GM23248 (cell line): ENCODE data around the gene UVRAG. TPM values are rescaled to one million over a fixed set of nuclear protein-coding genes. Genes with fewer than 3 reads are reported as not detected.

Experiments used
- DNase-seq: peaks from one replicate; pipeline ENCODE4 v3.0.0-alpha.2; 2015
- H2AFZ ChIP-seq: fragments of 200-600 bp; sonication (generic); 2 replicates; pipeline ENCODE4 v1.6.1; 2016; ENCODE audit warnings: antibody characterized with exemption
- H3F3A ChIP-seq: fragments of 200-600 bp; sonication (generic); 2 replicates; pipeline ENCODE4 v1.6.1; 2016; ENCODE audit warnings: mild to moderate bottlenecking, antibody characterized with exemption, mixed run types; ENCODE audit not compliant: insufficient read depth
- H3K27ac ChIP-seq: fragments of 200-600 bp; sonication (generic); 2 replicates; pipeline ENCODE4 v1.5.1; 2016; ENCODE audit warnings: mild to moderate bottlenecking
- H3K27me3 ChIP-seq: fragments of 200-600 bp; sonication (generic); replicated peaks from 2 replicates; pipeline ENCODE4 v1.6.1; 2016; ENCODE audit warnings: mild to moderate bottlenecking; ENCODE audit not compliant: insufficient read depth
- H3K36me3 ChIP-seq: fragments of 200-600 bp; sonication (generic); 2 replicates; pipeline ENCODE4 v1.6.1; 2016; ENCODE audit warnings: low read depth, mild to moderate bottlenecking
- H3K4me1 ChIP-seq: fragments of 200-600 bp; sonication (generic); 2 replicates; pipeline ENCODE4 v1.6.1; 2016; ENCODE audit warnings: mild to moderate bottlenecking; ENCODE audit not compliant: insufficient read depth
- H3K4me2 ChIP-seq: fragments of 200-600 bp; sonication (generic); one replicate; pipeline ENCODE4 v1.6.1; 2016; ENCODE audit warnings: mild to moderate bottlenecking; ENCODE audit not compliant: unreplicated experiment
- H3K4me3 ChIP-seq: fragments of 200-600 bp; sonication (generic); 2 replicates; pipeline ENCODE4 v1.5.1; 2016; ENCODE audit warnings: mild to moderate bottlenecking
- H3K79me2 ChIP-seq: fragments of 200-600 bp; sonication (generic); 2 replicates; pipeline ENCODE4 v1.6.1; 2016; ENCODE audit warnings: mild to moderate bottlenecking; ENCODE audit not compliant: insufficient read depth
- H3K9ac ChIP-seq: fragments of 200-600 bp; sonication (generic); 2 replicates; pipeline ENCODE4 v1.6.1; 2016; ENCODE audit warnings: mild to moderate bottlenecking
- H3K9me2 ChIP-seq: fragments of 200-600 bp; sonication (generic); 2 replicates; pipeline ENCODE4 v1.6.1; 2016; ENCODE audit warnings: mixed run types, mild to moderate bottlenecking, moderate library complexity; ENCODE audit not compliant: insufficient read depth
- H3K9me3 ChIP-seq: fragments of 200-600 bp; sonication (generic); one replicate; pipeline ENCODE4 v1.6.1; 2017; ENCODE audit warnings: low read depth
- H4K20me1 ChIP-seq: fragments of 200-600 bp; sonication (generic); 2 replicates; pipeline ENCODE4 v1.6.0; 2016; ENCODE audit not compliant: insufficient read depth
- EZH2 ChIP-seq: fragments of 200-600 bp; sonication (generic); IDR thresholded peaks from 2 replicates; pipeline ENCODE4 v1.6.1; 2018; ENCODE audit warnings: antibody characterized with exemption, mild to moderate bottlenecking; ENCODE audit not compliant: insufficient read depth, poor library complexity, severe bottlenecking
- EZH2phosphoT487 ChIP-seq: fragments of 200-600 bp; sonication (generic); IDR thresholded peaks from 2 replicates; pipeline ENCODE4 v1.6.1; 2018; ENCODE audit warnings: antibody characterized with exemption, moderate library complexity, mild to moderate bottlenecking, low read depth; ENCODE audit not compliant: insufficient read depth
- WGBS, 2 experiments: methylation state at CpG; one replicate each; pipeline ENCODE4 v1.1.6; 2015 to 2017; ENCODE audit warnings: low lambda C conversion rate in 2 of 2, low coverage in 1 of 2; ENCODE audit errors: missing lambda C conversion rate in 2 of 2; 5-methylcytosine and 5-hydroxymethylcytosine counted together
- in situ Hi-C: fragments of 300-500 bp; cut with MboI; formaldehyde crosslinking; loops from 2 replicates; pipeline ENCODE4 v1.15.0; 2020
- polyA plus RNA-seq: library from polyadenylated mRNA; unstranded; fragments of >200 nt; fragmentation: Nextera tagmentation; extraction: Ambion mirVana; gene quantifications from 2 replicates; pipeline ENCODE4 v1.2.1, GENCODE V29; 2016
- total RNA-seq: library from RNA; depleted of rRNA; stranded (reverse); fragments of >200 nt; shearing (Covaris generic); gene quantifications from 2 replicates; pipeline ENCODE4 v1.2.3, GENCODE V29; 2014

UVRAG gene
- total and polyA plus RNA-seq, 2 experiments from 2014 or later, result 9.9 to 11.0 TPM

DNA sequence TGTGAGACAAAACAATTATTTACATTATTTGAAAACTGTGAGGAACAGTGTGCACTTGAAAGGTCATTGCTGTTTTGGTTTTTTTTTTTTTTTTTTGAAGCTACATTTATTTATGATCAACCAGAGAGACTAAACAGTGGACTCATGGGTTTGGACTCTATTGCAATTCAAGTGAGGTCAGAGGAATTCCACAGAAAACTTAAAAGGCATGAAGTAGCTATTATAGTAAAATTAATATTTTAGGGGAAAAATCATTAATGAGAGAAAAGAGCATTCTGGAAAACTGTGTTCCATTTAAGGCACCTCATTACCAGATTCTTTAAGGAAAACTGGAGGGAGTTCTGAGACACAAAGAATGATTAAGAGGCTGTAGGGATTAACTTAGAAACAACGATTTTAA lies 288.4 kb downstream of the UVRAG start:
- Histone ChIP-seq H3K79me2 (no peaks in the 10 kb centered on the region), H3F3A (peaks cover 8% of the 10 kb centered on the region; the same call in 1 of the 2 replicates), H3K9ac (no peak overlapping the region), H3K27me3 (no peaks in the 10 kb centered on the region), H3K9me3 (no peaks in the 10 kb centered on the region), H2AFZ (no peak overlapping the region), H3K4me3 (no peak overlapping the region), H4K20me1 (no peaks in the 10 kb centered on the region), H3K4me2 (no peak overlapping the region), H3K4me1 (peaks cover 15% of the 10 kb centered on the region), H3K36me3 (no peaks in the 10 kb centered on the region), H3K27ac (no peak overlapping the region), H3K9me2 (no peaks in the 10 kb centered on the region)
- peak; percentile 17 for DNase-seq
- WGBS, 2 experiments, result 40 to 62% methylated on average over 1 of the region's 1 CpG
- TF ChIP-seq EZH2phosphoT487 (no peak), EZH2 (no peak)
- in situ Hi-C loops, result no loop called here

DNA sequence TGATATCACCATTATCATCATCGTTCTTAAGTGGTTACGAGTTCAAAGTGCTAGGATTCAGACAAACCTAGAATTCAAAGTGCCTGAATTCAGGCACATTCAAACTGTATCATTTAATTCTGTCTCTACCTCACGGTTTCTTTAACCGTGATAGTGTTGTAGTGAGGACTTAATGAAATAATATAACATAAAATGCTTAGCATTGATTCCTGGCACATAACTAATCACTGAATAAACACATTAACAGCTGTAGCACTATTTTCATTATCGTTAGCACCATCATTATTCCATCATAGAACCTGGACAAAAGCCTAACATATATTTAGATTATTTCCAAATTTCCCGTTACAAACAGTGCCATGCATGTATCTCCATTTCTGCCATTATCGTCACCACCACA lies 289.3 kb downstream of the UVRAG start:
- Histone ChIP-seq H3K27ac (no peak overlapping the region), H2AFZ (no peak overlapping the region), H3K9me2 (no peaks in the 10 kb centered on the region), H3K4me1 (peaks cover 15% of the 10 kb centered on the region), H3K9me3 (no peaks in the 10 kb centered on the region), H3K4me3 (no peak overlapping the region), H3K27me3 (no peaks in the 10 kb centered on the region), H3F3A (peaks cover 8% of the 10 kb centered on the region; the same call in 1 of the 2 replicates), H3K9ac (no peak overlapping the region), H3K36me3 (no peaks in the 10 kb centered on the region), H3K79me2 (no peaks in the 10 kb centered on the region), H4K20me1 (no peaks in the 10 kb centered on the region), H3K4me2 (no peak overlapping the region)
- 98 to 99% methylated on average over 7 of the region's 7 CpGs for WGBS, 2 experiments
- TF ChIP-seq EZH2phosphoT487 (no peak), EZH2 (no peak)
- in situ Hi-C loops, result no loop called here
- DNase-seq, result no peak

GRCh38 chr11:76105637-76106036 lies 290.6 kb downstream of the UVRAG start:
- 95 to 100% methylated on average over 1 of the region's 1 CpG for WGBS, 2 experiments
- Histone ChIP-seq H3K9ac (no peak overlapping the region), H3K79me2 (no peaks in the 10 kb centered on the region), H3K36me3 (no peaks in the 10 kb centered on the region), H3K27me3 (no peaks in the 10 kb centered on the region), H3K27ac (no peak overlapping the region), H2AFZ (no peak overlapping the region), H3K4me2 (no peak overlapping the region), H3K9me3 (no peaks in the 10 kb centered on the region), H3K4me1 (peaks cover 15% of the 10 kb centered on the region), H3K4me3 (no peak overlapping the region), H3K9me2 (no peaks in the 10 kb centered on the region), H4K20me1 (no peaks in the 10 kb centered on the region), H3F3A (peaks cover 8% of the 10 kb centered on the region; the same call in 1 of the 2 replicates)
- DNase-seq, result no peak
- TF ChIP-seq EZH2, result no peak
- no peak for TF ChIP-seq EZH2phosphoT487
- in situ Hi-C loops, result no loop called here

- in situ Hi-C loops, result no loop called here
- no peak overlapping the region for H3K4me2 ChIP-seq
Observed at GRCh38 chr11:76107971-76108370, 293.0 kb downstream of the UVRAG start.

GRCh38 chr11:76114238-76114637 lies 299.2 kb downstream of the UVRAG start:
- Histone ChIP-seq H3K79me2 (no peaks in the 10 kb centered on the region), H3K27ac (no peak overlapping the region), H3K4me1 (no peaks in the 10 kb centered on the region), H3K9ac (no peak overlapping the region), H3K27me3 (no peaks in the 10 kb centered on the region), H3K36me3 (no peaks in the 10 kb centered on the region), H3K4me3 (no peak overlapping the region), H3K9me3 (no peaks in the 10 kb centered on the region), H4K20me1 (no peaks in the 10 kb centered on the region), H3K4me2 (no peak overlapping the region), H2AFZ (no peak overlapping the region), H3K9me2 (no peaks in the 10 kb centered on the region), H3F3A (no peaks in the 10 kb centered on the region)
- no peak for DNase-seq
- TF ChIP-seq EZH2 (no peak), EZH2phosphoT487 (no peak)
- in situ Hi-C loops, result no loop called here
- 97 to 100% methylated on average over 2 of the region's 2 CpGs for WGBS, 2 experiments

More at GRCh38 chr11:76107971-76108370, 293.0 kb downstream of the UVRAG start:
- no peak overlapping the region for H3K9ac ChIP-seq
- H3K9me3 ChIP-seq, result no peaks in the 10 kb centered on the region
- no peaks in the 10 kb centered on the region for H4K20me1 ChIP-seq
- no peak for TF ChIP-seq EZH2phosphoT487
- TF ChIP-seq EZH2, result no peak
- no peak overlapping the region for H2AFZ ChIP-seq
- H3K36me3 ChIP-seq, result no peaks in the 10 kb centered on the region
- no peak overlapping the region for H3K4me3 ChIP-seq
- DNase-seq, result peak; percentile 55
- WGBS, 2 experiments, result 7 to 14% methylated on average over 3 of the region's 3 CpGs
- H3F3A ChIP-seq, result peaks cover 8% of the 10 kb centered on the region; the same call in 1 of the 2 replicates
- H3K4me1 ChIP-seq, result peaks cover 15% of the 10 kb centered on the region
- H3K9me2 ChIP-seq, result no peaks in the 10 kb centered on the region
- H3K79me2 ChIP-seq, result no peaks in the 10 kb centered on the region
- no peak overlapping the region for H3K27ac ChIP-seq
- no peaks in the 10 kb centered on the region for H3K27me3 ChIP-seq
